NCI-H2029 (cell line): Measurements from ENCODE around the gene C11orf65.

ENCODE experiments used
- DNase-seq: peaks from one replicate; lab custom pipeline; 2025; lab: John Stamatoyannopoulos, UW

The C11orf65 gene

GRCh38 chr11:108368134-108368533, 99.2 kb downstream of the C11orf65 start:
- DNase-seq, result no peak

- DNase-seq, result no peak
These were observed 103.2 kb downstream of the C11orf65 start for GRCh38 chr11:108364159-108364558.

GRCh38 chr11:108351468-108351867, 115.9 kb downstream of the C11orf65 start:
- DNase-seq, result no peak

DNA sequence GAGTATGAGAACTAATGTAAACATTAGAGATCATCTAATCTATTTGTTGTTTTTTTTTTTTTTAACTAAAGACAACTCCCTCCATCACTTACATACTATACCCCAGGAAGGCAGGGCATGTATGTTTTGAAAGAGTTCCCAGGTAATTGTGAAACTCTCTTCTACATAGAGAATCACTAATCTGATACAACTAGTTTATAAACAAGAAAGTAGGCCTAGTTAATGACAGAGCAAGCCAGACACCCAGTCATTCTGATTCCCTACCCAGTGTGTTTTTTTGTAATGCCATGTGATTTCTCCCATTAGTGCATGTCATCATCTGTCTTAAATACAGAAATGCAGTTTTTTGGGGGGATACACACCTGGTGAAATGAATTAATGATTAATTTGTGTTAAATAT, 120.9 kb downstream of the C11orf65 start:
- DNase-seq, result no peak

GRCh38 chr11:108345767-108346166, 121.6 kb downstream of the C11orf65 start:
- no peak for DNase-seq

GRCh38 chr11:108343714-108344113, 123.6 kb downstream of the C11orf65 start:
- DNase-seq, result no peak

GRCh38 chr11:108341654-108342053, 125.7 kb downstream of the C11orf65 start:
- DNase-seq, result no peak

GRCh38 chr11:108340973-108341372, 126.4 kb downstream of the C11orf65 start:
- peak; percentile 5 for DNase-seq

DNA sequence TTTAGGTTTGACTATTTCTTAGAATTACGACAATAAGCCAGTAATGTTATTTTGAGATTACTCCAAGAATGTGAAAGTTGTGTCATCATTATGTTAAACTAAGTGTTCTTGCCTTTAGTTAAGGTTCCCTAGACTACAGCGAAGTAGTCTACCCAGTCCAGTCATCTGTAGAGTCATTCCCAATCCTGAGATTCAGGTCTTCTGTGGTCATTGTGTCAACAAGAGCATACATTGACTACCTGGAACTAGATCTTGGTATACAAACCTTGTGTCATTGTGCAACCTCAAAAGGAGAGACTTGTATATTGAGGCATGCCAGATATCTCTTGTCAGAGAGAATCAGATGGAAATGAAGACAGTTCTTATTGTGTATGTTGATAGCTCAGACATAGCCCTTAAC, 128.6 kb downstream of the C11orf65 start:
- DNase-seq, result no peak

GRCh38 chr11:108333403-108333899, 133.9 kb downstream of the C11orf65 start:
- no peak for DNase-seq
